ENCODE results near the gene TXNDC12.
"Not testable (repeated sequence)": the region's sequence is repeated elsewhere in the genome, so short reads cannot be mapped to it uniquely, and the experiment has no call there.

Gene TXNDC12

DNA sequence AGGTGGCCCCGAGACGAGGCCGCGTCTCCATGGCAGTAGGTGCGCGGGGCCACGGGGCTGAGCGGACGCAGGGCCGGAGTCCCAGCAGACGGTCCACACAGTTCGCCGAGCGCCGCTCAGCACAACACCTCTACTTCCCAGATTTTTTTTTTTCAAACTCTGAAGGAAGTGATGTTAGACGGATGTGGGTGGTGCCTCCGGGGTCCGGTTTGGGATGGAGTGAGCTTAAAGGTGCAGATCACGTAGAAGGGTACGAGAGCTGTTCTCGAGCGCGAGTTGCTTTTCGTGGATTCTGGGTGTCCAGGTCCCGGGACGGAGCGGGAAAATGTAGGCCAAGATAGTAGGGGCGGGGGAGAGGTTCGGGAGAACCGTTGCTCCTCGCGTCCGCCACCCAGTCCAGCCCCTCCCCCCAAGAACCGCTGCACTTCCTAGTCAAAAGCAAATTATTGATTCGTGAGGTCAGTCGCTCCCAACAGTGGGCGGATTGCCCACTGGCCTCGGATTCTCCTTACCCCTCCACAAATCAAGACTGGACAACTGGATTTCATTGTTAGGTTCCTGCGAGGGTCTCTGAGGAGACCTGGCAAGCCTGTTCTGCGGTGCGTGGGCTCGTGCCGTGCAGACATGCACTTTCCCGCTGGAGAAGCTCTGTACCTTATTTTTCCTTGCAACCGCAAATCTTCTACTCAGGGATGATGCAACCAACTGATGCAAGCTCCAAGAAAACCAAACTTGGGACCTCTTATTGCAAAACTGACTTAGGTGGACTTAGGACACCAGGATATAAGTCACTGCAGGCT, at the start of gene TXNDC12:
Gene TXNDC12, minus strand, starts transcription at position 126 of the 800 bp plus-strand sequence. Its CDS starts 95 bp downstream, at position 31.
- peak; percentile 27 to 43 for DNase-seq (ENCODE audit: low read depth in 1 of 2, low spot score in 1 of 2)

DNA sequence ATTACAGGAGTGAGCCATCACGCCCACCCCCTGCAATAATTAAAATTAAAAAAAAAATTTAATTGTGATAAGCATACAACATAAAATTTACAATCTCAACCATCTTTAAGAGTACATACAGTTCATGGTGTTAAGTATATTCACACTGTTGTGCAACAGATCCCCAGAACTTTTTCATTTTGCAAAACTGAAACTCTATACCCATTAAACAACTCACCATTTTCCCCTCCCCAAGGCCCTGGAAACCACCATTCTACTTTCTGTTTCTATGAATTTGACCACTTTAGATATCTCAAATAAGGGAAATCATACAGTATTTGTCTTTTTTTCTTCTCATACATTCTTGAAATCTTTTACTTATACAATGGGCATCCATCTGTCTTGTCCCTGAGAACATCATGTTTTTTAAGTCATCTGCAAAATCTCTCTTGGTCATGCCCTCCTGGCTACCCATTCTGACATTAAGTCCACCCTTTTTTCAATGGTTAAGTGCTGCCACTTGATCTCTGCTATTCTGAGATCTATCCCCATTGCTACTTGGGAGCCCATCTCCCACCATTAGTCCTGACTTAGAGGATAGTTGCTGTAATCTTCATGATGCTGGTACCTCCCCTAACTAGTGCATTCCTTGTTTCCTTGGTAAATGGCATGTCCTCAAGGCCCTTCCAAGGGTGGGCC, 47.5 kb upstream of the TXNDC12 start:
- DNase-seq (ENCODE audit: low read depth in 1 of 2, low spot score in 1 of 2), result no peak

DNA sequence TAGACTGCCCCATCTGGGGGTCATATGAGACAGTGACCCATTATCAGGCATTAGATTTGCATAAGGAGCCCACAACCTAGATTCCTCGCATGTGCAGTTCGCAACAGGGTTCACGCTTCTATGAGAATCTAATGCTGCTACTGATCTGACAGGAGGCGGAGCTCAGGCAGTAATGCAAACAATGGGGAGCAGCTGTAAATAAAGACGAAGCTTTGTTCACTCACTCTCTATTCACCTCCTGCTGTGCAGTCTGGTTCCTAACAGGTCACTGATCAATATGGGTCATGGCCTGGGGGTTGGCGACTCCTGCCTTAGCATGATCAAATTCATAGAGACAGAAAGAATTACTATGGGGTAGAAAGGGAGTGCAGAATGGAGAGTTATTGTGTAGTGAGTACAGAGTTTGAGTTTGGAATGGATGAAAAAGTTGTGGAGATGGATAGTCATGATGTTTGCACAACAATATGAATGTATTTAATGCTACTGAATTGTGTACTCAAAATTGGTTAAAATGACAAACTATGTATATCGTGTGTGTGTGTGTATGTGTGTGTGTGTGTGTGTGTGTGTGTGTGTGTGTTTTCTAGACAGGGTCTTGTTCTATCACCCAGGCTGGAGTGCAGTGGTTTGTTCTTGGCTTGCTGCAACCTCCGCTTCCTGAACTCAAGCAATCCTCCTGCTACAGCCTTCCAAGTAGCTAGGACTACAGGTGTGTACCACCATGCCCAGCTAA, 43.3 kb upstream of the TXNDC12 start:
- no peak for DNase-seq (ENCODE audit: low read depth in 1 of 2, low spot score in 1 of 2)

DNA sequence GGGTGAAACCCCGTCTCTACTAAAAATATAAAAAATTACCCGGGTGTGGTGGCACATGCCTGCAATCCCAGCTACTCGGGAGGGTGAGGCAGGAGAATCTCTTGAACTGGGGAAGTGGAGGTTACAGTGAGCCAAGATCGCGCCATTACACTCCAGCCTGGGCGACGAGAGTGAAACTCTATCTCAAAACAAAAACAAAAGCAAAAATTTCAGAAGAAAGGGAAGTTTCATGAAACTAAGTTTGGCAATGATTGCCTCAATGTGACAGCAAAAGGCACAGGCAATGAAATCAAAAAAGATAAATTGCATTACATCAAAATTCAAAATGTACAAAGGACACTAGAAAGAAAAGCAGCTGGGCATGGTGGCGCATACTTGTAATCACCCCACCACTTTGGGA, 41.2 kb upstream of the TXNDC12 start:
- no peak for DNase-seq (ENCODE audit: low read depth in 1 of 2, low spot score in 1 of 2)

DNA sequence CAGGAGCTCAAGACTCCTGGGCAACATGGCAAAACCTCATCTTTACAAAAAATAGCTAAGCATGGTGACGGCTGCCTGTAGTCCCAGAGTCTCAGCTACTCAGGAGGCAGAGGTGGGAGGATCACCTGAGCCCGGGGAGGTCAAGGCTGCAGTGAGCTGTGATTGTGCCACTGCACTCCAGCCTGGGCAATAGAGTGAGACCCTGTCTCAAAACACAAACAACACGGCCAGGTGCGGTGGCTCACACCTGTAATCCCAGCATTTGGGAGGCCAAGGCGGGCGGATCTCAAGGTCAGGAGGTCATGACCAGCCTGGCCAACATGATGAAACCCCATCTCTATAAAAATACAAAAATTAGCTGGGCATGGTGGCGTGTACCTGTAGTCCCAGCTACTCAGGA, 39.3 kb upstream of the TXNDC12 start:
- DNase-seq (ENCODE audit: low read depth in 1 of 2, low spot score in 1 of 2), result not testable (repeated sequence)

DNA sequence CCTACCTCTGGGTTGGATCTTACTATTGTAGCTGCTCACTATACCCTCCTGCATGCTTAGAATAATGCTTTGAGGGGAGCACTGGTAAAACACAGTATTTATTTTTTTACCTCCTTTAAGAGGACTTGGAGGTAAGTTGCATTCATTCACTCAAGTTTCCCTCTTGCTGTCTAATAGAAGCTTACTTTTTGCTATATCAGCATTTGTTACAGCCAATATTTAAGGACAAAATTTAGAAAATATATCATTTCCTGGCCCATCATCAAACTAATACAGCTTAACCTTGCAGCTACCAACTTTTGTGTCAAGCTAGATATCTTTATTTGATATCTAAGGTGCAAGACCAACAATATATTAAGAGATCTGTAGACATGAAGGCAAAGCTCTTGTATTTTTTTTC, 32.9 kb upstream of the TXNDC12 start:
- not testable (repeated sequence) for DNase-seq (ENCODE audit: low read depth in 1 of 2, low spot score in 1 of 2)

DNA sequence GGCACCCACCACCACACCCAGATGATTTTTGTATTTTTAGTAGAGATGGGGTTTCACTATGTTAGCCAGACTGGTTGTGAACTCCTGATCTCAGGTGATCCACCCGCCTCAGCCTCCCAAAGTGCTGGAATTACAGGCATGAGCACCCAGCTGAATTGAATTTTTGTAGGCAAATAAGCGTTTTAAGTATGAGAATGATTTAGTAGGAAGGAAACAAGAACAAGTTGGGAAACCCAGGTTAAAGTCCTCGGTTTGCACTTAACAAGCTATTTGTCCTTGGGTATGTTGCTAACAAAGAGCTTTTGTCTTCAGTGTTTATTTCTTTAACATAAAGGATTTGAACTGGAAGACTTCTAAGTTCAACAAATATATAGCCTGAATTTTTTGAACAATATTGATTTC, 25.0 kb upstream of the TXNDC12 start:
- DNase-seq (ENCODE audit: low read depth in 1 of 2, low spot score in 1 of 2), result no peak

DNA sequence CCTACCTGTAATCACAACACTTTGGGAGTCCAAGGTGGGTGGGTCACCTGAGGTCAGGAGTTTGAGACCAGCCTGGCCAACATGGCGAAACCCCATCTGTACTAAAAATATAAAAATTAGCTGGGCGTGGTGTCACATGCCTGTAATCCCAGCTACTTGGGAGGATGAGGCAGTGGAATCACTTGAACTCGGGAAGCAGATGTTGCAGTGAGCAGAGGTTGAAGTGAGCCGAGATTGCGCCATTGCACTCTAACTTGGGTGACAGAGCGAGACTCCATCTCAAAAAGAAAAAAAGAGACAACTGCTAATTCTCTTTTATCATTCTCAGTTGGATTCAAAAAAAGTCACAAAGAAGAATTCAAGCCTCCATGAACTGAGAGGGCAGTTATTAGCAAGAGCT, 22.3 kb upstream of the TXNDC12 start:
- DNase-seq (ENCODE audit: low read depth in 1 of 2, low spot score in 1 of 2), result not testable (repeated sequence)

DNA sequence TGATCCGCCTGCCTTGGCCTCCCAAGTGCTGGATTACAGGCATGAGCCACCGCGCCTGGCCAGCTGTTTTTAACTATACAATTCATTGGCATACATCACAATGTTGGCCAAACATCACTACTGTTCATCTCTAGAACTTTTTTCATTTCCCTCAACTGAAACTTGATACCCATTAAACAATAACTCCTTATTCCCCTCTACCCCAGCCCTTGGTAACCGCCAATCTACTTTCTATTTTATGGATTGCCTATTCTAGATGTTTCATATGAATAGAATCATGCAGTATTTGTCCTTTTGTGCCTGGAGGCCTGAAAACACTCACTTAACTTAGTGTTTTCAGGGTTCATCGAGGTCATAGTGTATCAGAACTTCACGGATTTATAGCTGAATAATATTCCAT, 17.3 kb upstream of the TXNDC12 start:
- DNase-seq (ENCODE audit: low read depth in 1 of 2, low spot score in 1 of 2), result no peak

DNA sequence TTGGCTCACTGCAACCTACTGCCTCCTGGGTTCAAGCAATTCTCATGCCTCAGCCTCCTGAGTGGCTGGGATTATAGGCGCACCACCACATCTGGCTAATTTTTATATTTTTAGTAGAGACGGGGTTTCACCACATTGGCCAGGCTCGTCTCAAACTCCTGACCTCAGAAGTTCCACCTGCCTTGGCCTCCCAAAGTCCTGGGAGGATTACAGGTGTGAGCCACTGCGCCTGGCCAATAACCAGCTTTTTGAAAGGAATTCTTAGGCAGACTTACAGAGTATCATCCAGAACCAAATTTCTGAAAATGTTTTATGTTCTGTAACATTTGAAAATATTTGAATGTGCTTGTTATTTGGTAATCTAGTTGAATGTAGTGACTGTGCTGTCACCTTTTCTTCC, 15.7 kb upstream of the TXNDC12 start:
- DNase-seq (ENCODE audit: low read depth in 1 of 2, low spot score in 1 of 2), result no peak

DNA sequence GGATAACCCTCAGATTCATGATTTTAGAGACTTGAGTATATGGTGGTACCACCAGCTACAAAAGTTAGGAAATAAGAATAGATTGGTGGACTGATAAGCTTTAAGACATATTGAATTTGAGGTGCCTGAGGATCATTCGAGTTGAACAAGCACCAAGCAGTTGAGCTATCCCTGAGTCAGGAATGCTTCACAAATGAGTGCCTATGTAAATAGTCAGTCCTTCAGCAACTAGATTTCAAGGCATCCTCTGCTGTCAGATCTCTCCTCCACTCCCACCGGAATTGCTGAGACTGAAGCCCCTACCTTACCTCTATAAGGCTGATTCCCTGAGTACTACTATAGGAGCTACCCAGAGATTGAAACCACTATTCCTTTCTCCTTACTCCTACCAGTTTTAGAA, 8.2 kb upstream of the TXNDC12 start:
- no peak for DNase-seq (ENCODE audit: low read depth in 1 of 2, low spot score in 1 of 2)

DNA sequence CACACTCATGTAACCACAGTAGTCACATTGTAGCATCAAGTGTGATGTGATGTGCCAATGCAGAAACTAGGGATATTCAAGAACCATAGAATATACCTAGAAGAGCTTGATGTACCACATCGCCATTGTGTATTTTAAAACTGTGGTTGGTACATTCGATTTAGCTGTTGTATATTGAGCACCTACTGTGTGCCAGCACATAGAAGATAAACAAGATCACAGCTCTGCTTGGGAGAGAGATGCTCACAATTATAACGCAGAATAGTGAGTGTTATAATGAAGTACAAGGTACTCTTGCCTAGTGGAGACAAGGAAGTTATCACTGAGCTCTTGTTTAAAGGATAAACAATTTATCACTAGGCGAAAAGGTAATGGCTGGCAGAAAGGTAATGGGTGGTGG, 5.8 kb upstream of the TXNDC12 start:
- no peak for DNase-seq (ENCODE audit: low read depth in 1 of 2, low spot score in 1 of 2)

DNA sequence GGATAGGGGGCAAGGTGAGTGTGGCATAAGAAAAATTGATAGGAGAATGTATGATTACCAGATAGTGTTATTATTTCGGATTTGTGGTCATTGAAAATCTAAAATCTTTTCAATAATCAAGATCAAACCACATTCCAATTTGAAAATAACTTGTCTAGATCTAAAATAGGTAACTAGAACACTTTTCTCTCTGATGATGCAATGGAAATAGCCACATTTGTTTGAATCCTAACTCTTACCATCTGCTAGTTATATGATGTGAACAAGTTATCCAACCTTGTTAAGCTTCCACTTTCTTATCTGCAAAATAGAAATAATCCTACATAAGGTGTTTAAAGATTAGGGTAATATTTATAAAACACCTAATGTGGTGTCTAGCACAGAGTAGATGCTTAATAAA, 4.9 kb upstream of the TXNDC12 start:
- DNase-seq (ENCODE audit: low read depth in 1 of 2, low spot score in 1 of 2), result no peak

DNA sequence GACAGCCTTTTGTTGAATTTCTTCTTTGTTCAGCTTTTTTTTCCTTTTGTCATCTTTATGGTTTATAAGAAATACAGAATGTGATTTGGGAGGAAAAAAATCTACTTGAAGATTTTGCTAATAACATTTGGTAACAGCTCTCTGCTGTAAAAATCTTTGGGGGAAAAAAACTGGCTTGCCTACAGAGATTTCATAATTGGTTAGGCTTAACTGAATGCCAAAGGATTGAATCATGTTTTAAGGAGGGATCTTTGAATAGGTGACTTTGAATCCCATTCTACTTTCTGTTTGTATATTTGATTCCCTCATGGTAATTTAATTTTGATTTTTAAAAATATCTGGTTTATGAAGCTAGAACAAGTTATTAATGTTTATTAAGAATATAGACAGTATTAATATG, 4.3 kb upstream of the TXNDC12 start:
- DNase-seq (ENCODE audit: low read depth in 1 of 2, low spot score in 1 of 2), result no peak

DNA sequence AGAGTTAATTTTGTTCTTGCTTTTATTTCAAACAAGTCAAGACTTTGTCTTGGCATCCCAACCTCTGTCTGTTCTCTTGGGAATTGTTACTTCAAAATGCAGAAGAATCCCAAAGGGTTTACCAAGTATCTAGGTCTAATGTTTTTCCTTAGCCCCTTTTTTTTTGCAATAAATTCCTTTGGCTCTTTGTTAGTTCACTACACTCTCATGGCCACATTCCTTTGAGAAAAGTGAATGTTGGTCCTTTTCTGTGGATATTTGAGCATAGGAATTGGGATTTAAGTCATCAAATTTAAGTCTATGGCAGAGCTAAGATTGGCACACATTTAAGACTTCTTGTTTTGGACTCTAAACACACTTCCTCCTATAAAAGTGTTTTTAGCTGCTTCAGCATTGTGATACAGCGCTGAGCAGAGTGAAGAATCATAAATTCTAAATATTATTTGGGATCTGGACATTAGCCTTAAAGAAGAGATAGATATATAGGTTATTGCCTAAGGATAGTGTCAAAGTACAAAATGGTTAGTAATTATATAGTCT, 3.0 kb upstream of the TXNDC12 start:
- no peak for DNase-seq (ENCODE audit: low read depth in 1 of 2, low spot score in 1 of 2)

DNA sequence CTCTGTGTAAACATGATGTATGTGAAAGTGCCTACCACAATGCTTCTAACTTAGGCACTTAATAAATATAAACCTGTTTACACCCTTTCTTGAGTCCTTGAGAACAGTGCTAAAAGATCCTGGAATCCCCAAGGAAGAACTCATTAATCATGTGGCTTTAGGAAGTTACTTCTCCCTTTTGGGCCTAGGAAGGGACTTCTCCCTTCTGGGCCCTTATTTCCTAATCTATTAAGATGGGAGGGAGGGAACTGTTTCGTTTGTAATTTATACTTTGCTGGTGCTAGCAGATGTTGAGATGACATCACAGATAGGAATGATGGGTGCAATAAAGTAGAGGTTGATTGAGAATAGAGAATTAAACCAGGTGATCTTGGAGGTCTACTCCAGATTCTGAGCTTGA, 2.3 kb upstream of the TXNDC12 start:
- DNase-seq (ENCODE audit: low read depth in 1 of 2, low spot score in 1 of 2), result no peak

DNA sequence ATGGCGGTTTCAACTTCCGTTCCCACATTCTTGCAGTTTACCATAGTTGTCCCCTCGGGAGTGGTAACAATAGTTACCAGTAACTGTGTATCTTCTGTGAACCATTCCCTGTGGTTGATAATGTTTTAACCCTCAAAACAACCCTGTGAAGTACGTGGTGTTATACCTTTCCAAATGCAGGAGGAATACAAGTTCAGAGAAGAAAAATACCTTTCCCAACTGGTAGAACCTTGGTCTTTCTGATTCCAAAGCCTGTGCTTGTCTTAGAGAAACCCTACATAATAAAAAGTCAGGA, 1.9 kb upstream of the TXNDC12 start:
- DNase-seq (ENCODE audit: low read depth in 1 of 2, low spot score in 1 of 2), result no peak

DNA sequence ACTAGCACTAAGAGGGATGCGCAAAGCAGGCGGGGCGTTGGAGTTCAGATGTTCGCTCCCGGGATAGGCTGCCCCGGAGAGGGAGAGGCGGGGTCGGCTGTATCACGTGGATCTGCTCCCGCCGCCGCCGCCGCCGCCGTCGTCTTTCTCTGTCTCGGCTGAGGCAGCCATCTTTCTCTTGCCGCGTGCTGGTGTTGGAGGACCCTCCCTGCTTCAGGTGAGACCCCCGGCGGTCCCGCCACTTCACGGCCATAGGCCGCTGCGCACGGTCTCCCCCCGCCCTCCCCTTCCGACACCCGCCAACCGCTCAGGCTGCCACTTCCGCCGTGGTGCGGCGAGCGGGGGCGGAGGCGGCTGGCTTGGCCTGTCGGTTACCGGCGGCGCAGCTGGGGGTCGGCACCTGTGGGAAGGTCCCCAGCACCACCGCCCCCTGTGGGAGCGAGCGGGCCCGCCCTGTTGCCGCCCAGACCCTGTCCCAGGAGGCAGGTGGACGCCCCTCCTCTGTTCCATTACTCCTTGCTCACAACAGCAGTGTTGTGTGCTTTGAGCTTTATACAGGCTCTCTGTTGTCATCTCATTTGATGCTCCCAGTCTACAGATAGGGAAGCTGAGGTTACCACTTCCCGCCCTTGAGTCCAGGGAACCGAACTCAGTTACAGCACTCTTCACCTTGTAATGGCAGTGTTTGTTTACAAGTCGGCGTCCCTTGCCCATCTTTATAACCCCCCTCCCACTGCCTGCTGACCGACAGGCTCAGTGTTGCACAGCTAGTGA, 1.4 kb upstream of the TXNDC12 start, which contains the start of gene BTF3L4:
Gene BTF3L4, plus strand, starts transcription at position 133 of the 774 bp plus-strand sequence. CDS start 3,553 bp downstream, outside the sequence.
- peak; percentile 84 to 89 for DNase-seq (ENCODE audit: low read depth in 1 of 2, low spot score in 1 of 2)

DNA sequence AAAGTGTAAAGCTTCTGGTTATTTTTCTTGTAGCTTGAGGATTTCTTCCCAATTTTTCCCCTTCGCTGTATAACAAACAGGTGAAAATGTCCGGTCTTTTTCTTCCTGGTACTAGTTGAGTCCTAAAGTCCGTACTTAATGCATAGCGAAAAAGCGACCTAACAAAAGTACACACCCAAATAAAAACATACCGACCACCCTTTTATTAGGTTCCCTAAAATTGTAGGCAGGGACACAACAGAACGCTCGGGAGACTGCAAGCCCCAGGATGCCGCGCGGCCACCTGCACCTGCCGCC, 823 bp upstream of the TXNDC12 start:
- DNase-seq (ENCODE audit: low read depth in 1 of 2, low spot score in 1 of 2), result no peak

DNA sequence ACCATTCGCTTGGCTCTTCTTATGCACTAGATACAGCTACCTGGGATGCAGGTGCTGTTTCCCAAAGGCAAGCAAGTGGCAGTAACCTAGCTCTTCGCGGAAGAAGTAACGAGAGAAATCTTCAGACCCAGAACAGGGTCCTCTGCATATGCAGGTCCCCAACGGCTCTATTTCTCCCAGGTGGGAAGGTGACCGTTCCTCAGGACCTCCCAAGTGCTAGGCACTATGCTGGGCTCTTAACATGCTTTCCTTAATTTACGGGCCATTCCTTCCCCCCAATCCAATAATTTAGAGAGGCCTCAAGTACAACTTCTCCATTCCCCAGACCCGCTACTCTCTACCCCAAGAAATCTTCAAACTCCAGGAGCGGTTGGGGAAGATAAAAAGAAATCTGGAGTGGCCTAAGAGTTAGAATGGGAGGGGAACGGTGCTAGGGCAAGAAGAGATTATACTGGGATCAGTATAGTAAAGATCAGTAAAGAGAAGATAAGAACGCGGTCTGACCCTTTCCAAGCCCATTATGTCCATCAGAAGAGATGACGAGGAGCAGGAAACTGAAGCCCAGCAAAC, 410 bp downstream of the TXNDC12 start:
- DNase-seq (ENCODE audit: low read depth in 1 of 2, low spot score in 1 of 2), result no peak

DNA sequence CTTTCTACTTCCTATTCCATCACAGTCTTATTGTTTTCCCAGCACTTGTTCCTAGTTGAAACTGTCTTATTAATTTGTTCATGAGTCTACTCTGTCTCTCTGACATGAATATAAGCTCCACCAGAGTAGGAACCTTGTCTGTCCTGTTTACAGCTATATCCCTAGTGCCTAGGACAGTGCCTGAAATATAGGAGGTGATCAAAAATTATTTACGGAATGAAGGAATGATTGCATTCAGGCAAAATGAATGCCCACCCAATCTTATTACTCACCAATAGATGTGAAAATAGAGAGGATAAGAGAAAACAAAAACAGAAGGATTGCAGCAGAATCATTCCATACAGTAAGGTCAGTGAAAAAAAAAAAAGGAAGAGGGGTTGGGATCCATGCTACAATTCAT, 1.1 kb downstream of the TXNDC12 start:
- DNase-seq (ENCODE audit: low read depth in 1 of 2, low spot score in 1 of 2), result no peak
